HL-60 (cell line): ENCODE measurements around the gene SGO2.

Source experiments
- DNase-seq, 2 experiments: peaks; one replicate each; pipeline ENCODE4 v3.0.0-alpha.2; 2010 to 2020; ENCODE audit warnings: low read depth in 1 of 2, low spot score in 1 of 2
- H3K27ac ChIP-seq: fragments of 250-450 bp; sonication (Bioruptor Pico); replicated peaks from 2 replicates; pipeline ENCODE4 v1.5.1; 2020; ENCODE audit warnings: mild to moderate bottlenecking, moderate library complexity
- H3K27me3 ChIP-seq: fragments of 250-450 bp; sonication (Bioruptor Pico); 2 replicates; pipeline ENCODE4 v1.5.1; 2021; ENCODE audit warnings: mild to moderate bottlenecking, moderate library complexity; ENCODE audit not compliant: insufficient read depth, poor library complexity, severe bottlenecking
- H3K4me3 ChIP-seq: replicated peaks from 2 replicates; pipeline ENCODE4 v1.5.1; 2011; ENCODE audit warnings: mild to moderate bottlenecking, control low read depth, low read length; ENCODE audit not compliant: insufficient read depth
- GABPA ChIP-seq: IDR thresholded peaks from 2 replicates; pipeline ENCODE4 v1.6.1; 2012; ENCODE audit warnings: low read depth
- POLR2AphosphoS5 ChIP-seq: IDR thresholded peaks from 2 replicates; pipeline ENCODE4 v1.6.1; 2012; ENCODE audit warnings: low read depth
- SPI1 ChIP-seq: IDR thresholded peaks from 2 replicates; pipeline ENCODE4 v1.6.1; 2012; ENCODE audit warnings: low read depth, mild to moderate bottlenecking, borderline replicate concordance
- TF ChIP-seq, protein P1 (sequence below): IDR thresholded peaks from 2 replicates; pipeline ENCODE4 v1.6.1; 2012; ENCODE audit warnings: low read depth; ENCODE audit not compliant: insufficient replicate concordance
- TF ChIP-seq, protein P2 (sequence below): IDR thresholded peaks from one replicate; pipeline ENCODE4 v1.5.1; 2011; ENCODE audit warnings: low read length, control low read depth, inconsistent platforms; ENCODE audit not compliant: insufficient read depth

Gene SGO2

DNA sequence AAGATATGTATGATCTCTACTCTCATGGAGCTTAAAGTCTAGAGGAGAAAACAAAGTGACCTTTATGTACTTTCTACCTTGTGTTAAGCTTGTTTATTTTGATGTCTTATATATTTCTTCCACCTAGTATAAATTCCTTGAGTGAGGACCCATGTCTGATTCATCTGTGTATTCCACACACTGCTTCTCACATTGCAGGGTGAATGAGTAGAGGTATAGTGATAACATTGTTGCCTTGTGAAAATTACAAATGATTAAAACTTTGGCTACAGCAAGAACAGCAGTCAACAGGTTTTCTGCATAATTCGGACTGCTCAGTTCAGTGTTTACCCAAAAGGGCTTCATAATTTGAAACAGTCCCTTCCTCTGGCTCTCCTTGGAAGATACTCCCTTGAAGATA is 96.1 kb downstream of the SGO2 start:
- no peak overlapping the region for H3K4me3 ChIP-seq
- TF ChIP-seq, protein P1, sequence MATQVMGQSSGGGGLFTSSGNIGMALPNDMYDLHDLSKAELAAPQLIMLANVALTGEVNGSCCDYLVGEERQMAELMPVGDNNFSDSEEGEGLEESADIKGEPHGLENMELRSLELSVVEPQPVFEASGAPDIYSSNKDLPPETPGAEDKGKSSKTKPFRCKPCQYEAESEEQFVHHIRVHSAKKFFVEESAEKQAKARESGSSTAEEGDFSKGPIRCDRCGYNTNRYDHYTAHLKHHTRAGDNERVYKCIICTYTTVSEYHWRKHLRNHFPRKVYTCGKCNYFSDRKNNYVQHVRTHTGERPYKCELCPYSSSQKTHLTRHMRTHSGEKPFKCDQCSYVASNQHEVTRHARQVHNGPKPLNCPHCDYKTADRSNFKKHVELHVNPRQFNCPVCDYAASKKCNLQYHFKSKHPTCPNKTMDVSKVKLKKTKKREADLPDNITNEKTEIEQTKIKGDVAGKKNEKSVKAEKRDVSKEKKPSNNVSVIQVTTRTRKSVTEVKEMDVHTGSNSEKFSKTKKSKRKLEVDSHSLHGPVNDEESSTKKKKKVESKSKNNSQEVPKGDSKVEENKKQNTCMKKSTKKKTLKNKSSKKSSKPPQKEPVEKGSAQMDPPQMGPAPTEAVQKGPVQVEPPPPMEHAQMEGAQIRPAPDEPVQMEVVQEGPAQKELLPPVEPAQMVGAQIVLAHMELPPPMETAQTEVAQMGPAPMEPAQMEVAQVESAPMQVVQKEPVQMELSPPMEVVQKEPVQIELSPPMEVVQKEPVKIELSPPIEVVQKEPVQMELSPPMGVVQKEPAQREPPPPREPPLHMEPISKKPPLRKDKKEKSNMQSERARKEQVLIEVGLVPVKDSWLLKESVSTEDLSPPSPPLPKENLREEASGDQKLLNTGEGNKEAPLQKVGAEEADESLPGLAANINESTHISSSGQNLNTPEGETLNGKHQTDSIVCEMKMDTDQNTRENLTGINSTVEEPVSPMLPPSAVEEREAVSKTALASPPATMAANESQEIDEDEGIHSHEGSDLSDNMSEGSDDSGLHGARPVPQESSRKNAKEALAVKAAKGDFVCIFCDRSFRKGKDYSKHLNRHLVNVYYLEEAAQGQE, result no peak
- TF ChIP-seq SPI1 (no peak), POLR2AphosphoS5 (no peak)
- TF ChIP-seq, protein P2, sequence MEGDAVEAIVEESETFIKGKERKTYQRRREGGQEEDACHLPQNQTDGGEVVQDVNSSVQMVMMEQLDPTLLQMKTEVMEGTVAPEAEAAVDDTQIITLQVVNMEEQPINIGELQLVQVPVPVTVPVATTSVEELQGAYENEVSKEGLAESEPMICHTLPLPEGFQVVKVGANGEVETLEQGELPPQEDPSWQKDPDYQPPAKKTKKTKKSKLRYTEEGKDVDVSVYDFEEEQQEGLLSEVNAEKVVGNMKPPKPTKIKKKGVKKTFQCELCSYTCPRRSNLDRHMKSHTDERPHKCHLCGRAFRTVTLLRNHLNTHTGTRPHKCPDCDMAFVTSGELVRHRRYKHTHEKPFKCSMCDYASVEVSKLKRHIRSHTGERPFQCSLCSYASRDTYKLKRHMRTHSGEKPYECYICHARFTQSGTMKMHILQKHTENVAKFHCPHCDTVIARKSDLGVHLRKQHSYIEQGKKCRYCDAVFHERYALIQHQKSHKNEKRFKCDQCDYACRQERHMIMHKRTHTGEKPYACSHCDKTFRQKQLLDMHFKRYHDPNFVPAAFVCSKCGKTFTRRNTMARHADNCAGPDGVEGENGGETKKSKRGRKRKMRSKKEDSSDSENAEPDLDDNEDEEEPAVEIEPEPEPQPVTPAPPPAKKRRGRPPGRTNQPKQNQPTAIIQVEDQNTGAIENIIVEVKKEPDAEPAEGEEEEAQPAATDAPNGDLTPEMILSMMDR, result no peak
- no peak overlapping the region for H3K27ac ChIP-seq
- H3K27me3 ChIP-seq, result no peaks in the 10 kb centered on the region
- DNase-seq, result no peak

DNA sequence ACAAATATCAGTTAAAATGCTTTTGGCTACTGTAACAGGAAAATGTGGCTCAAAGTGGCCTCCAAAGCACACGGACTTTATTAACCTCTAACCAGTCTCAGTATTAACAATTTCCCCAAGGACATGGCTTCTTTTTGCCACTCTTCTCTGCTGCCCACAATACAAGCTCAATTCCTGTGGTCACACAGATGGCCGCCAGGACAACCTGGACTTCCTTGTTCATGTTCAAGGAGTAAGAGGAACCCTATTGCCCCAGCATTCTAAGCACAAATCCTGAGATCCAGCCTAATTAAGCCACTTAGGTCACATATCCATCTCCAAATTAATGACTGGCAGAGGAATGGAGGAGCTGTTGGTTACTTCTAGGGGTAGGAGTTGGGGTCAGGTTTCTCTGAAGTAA is 98.0 kb downstream of the SGO2 start:
- no peak overlapping the region for H3K27ac ChIP-seq
- H3K4me3 ChIP-seq, result no peak overlapping the region
- DNase-seq, result peak in 1 of 2 experiments; percentile 39
- TF ChIP-seq, protein P1, result no peak
- TF ChIP-seq GABPA (no peak), SPI1 (peak; percentile 49; the same call in 1 of the 2 replicates), POLR2AphosphoS5 (no peak)
- TF ChIP-seq, protein P2, result no peak
- H3K27me3 ChIP-seq, result no peaks in the 10 kb centered on the region

DNA sequence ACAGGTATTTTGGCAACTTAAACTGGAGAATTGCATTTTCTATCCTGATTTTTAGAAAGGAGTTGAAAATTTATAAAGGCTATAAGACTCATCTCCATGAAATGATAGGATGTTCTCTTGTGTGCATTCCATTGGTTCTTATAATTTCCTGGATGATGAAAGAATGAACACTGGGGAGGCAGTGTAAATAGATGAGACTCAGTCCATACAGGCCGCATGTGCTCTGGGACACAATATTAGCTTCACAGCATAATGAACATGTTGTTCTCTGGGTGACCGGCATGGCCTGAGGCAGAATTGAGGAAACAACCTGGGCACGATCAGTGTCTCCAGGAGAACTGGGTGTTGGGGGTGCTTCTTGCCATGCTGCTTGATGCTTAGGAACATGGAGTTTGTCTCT is 98.7 kb downstream of the SGO2 start:
- H3K4me3 ChIP-seq, result no peak overlapping the region
- H3K27ac ChIP-seq, result no peak overlapping the region
- no peaks in the 10 kb centered on the region for H3K27me3 ChIP-seq
- TF ChIP-seq GABPA, result no peak
- TF ChIP-seq POLR2AphosphoS5, result no peak
- TF ChIP-seq SPI1, result no peak
- TF ChIP-seq, protein P1, result no peak
- TF ChIP-seq, protein P2, result no peak
- no peak for DNase-seq
